ENCODE data around the gene TRAPPC13. TPM values are rescaled to one million over a fixed set of nuclear protein-coding genes. Genes with fewer than 3 reads are reported as not detected.
"Not testable (repeated sequence)": the region's sequence is repeated elsewhere in the genome, so short reads cannot be mapped to it uniquely, and the experiment has no call there.

Gene TRAPPC13
- total RNA-seq, 1 experiment from 2014 or later = 29.6 TPM

DNA sequence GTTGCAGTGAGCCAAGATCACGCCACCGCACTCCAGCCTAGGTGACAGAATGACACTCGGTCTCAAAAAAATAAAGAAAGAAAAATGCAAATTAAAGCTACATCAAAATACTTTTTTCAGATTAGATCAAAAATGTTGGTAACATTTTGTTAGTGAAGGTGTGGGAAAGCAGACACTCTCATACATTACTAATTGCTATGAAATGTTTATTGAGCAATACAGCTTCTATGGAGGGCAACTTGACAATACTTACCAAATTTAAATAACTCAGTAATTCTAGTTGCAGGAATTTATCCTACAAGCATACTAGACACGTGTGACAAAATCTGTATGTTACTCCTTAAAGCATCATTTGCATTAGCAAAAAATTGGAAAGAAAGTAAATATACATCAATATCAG is 4.8 kb upstream of the TRAPPC13 start:
- no peaks in the 10 kb centered on the region for H3K36me3 ChIP-seq (ENCODE audit: insufficient read depth, low read length, poor library complexity, severe bottlenecking)
- ChIA-PET POLR2A (ENCODE audit: low non-redundant PET) (no interaction called here), CTCF (no interaction called here)
- DNase-seq (ENCODE audit: low spot score) = no peak
- H3K9me3 ChIP-seq (ENCODE audit: low read depth, low read length, poor library complexity, severe bottlenecking) = no peaks in the 10 kb centered on the region
- no peak overlapping the region for H3K4me3 ChIP-seq (ENCODE audit: low read depth, low read length, poor library complexity, severe bottlenecking)
- no TSS peak for BruUV-seq (replicated peaks)
- TF ChIP-seq, protein P1, sequence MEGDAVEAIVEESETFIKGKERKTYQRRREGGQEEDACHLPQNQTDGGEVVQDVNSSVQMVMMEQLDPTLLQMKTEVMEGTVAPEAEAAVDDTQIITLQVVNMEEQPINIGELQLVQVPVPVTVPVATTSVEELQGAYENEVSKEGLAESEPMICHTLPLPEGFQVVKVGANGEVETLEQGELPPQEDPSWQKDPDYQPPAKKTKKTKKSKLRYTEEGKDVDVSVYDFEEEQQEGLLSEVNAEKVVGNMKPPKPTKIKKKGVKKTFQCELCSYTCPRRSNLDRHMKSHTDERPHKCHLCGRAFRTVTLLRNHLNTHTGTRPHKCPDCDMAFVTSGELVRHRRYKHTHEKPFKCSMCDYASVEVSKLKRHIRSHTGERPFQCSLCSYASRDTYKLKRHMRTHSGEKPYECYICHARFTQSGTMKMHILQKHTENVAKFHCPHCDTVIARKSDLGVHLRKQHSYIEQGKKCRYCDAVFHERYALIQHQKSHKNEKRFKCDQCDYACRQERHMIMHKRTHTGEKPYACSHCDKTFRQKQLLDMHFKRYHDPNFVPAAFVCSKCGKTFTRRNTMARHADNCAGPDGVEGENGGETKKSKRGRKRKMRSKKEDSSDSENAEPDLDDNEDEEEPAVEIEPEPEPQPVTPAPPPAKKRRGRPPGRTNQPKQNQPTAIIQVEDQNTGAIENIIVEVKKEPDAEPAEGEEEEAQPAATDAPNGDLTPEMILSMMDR (conservative IDR thresholded peaks at IDR 0.05; ENCODE audit: low read depth, low read length) = no peak
- no peak for TF ChIP-seq EZH2 (IDR thresholded peaks at IDR 0.05; ENCODE audit: borderline replicate concordance, low read depth, low read length, poor library complexity, severe bottlenecking)
- no peak overlapping the region for H3K27ac ChIP-seq (ENCODE audit: low read depth, low read length, poor library complexity, severe bottlenecking)
- no peaks in the 10 kb centered on the region for H3K27me3 ChIP-seq (replicated peaks; ENCODE audit: insufficient read depth, low read depth, low read length, poor library complexity)
- peaks cover 12% of the 10 kb centered on the region for H3K4me1 ChIP-seq (ENCODE audit: insufficient read depth, low read length, poor library complexity, severe bottlenecking)
- intact Hi-C loops (cut with micrococcal nuclease; ENCODE audit: unreplicated experiment) = loop anchor here (10.0 kb wide), 1 partner anchor 525 kb away; the partner anchor contains the start of gene SREK1

DNA sequence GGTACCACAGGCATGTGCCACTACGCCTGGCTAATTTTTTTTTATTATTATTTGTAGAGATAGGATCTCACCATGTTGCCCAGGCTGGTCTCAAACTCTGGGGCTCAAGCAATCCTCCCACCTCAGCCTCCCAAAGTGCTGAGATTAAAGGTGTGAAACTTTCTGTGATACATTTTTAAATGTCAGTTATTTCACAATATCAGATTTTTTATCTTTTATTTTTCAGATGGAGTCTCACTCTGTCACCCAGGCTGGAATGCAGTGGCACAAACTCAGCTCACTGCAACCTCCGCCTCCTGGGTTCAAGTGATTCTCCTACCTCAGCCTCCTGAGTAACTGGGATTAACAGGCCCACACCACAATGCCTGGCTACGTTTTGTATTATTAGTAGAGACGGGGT is 2.9 kb upstream of the TRAPPC13 start:
- H3K27me3 ChIP-seq (replicated peaks; ENCODE audit: insufficient read depth, low read depth, low read length, poor library complexity); POLR2A ChIA-PET (ENCODE audit: low non-redundant PET); BruUV-seq (replicated peaks); DNase-seq (ENCODE audit: low spot score); H3K4me3 ChIP-seq (ENCODE audit: low read depth, low read length, poor library complexity, severe bottlenecking); H3K27ac ChIP-seq (ENCODE audit: low read depth, low read length, poor library complexity, severe bottlenecking); H3K36me3 ChIP-seq (ENCODE audit: insufficient read depth, low read length, poor library complexity, severe bottlenecking); H3K9me3 ChIP-seq (ENCODE audit: low read depth, low read length, poor library complexity, severe bottlenecking); CTCF ChIA-PET: not testable (repeated sequence)
- H3K4me1 ChIP-seq (ENCODE audit: insufficient read depth, low read length, poor library complexity, severe bottlenecking) = peaks cover 12% of the 10 kb centered on the region
- intact Hi-C loops (cut with micrococcal nuclease; ENCODE audit: unreplicated experiment) = loop anchor here (10.0 kb wide), 1 partner anchor 523 kb away; the partner anchor contains the start of gene SREK1

DNA sequence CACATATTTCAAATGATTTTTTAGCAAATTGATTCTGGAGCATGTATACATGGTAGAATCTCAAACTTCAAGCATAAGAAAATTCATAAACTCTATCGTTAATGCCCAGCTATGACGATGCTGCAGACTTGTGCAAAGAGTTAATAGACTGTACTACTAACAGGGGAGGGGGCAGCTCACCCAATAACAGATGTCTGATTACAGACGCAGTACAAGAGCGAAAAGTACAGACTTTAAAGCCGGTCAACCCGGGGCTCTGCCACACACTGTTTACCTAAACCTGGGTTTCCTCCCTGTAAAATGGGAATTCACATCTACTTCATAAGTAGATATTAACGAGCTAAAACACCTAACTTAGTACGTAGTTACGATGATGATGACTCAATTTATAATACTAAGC is 1.3 kb upstream of the TRAPPC13 start:
- Histone ChIP-seq H3K4me3 (ENCODE audit: low read depth, low read length, poor library complexity, severe bottlenecking) (peak overlapping the region; percentile 82), H3K27me3 (replicated peaks; ENCODE audit: insufficient read depth, low read depth, low read length, poor library complexity) (no peaks in the 10 kb centered on the region), H3K4me1 (ENCODE audit: insufficient read depth, low read length, poor library complexity, severe bottlenecking) (peaks cover 12% of the 10 kb centered on the region), H3K9me3 (ENCODE audit: low read depth, low read length, poor library complexity, severe bottlenecking) (no peaks in the 10 kb centered on the region), H3K27ac (ENCODE audit: low read depth, low read length, poor library complexity, severe bottlenecking) (peak overlapping the region; percentile 89), H3K36me3 (ENCODE audit: insufficient read depth, low read length, poor library complexity, severe bottlenecking) (no peaks in the 10 kb centered on the region)
- CTCF ChIA-PET = interaction anchor here (0.6 kb wide), 1 partner anchor 303 kb away, joined by 3 read pairs; the partner anchor contains the start of gene ERBIN
- intact Hi-C loops (cut with micrococcal nuclease; ENCODE audit: unreplicated experiment) = loop anchor here (10.0 kb wide), 1 partner anchor 521 kb away; the partner anchor contains the start of gene SREK1
- TF ChIP-seq, protein P1 (conservative IDR thresholded peaks at IDR 0.05; ENCODE audit: low read depth, low read length) = no peak
- no peak for TF ChIP-seq EZH2 (IDR thresholded peaks at IDR 0.05; ENCODE audit: borderline replicate concordance, low read depth, low read length, poor library complexity, severe bottlenecking)
- no peak for DNase-seq (ENCODE audit: low spot score)
- no TSS peak for BruUV-seq (replicated peaks)
- POLR2A ChIA-PET (ENCODE audit: low non-redundant PET) = interaction anchor here (0.9 kb wide), 1 partner anchor 54 kb away, joined by 3 read pairs; no protein-coding TSS in a partner anchor

DNA sequence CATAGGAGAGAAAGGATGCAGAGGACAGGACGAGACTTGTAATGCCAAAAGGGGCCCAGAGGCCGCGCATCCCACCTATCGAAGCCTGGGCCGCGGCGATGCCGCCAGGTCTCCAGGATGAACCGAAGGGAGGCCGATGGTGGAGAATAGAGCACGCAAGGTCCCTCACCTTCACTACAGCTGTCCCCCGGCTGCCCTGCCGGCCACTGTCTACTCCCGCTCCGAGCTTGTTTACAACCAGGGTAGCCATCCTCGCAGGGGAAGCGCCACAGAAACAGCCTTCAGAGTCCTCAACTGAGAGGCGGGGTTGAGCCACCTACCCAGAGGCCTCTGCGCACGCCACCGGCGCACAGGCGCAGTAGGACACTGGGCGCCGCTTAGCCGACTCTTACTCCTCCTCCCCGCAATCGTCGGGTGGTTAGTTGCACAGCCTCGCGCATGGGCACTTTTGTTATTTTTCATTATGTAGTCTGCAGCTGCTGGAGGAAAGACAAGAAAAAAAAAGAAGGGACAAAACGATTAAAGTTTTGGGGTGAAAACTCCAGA is 729 bp upstream of the TRAPPC13 start, which contains the start of gene TRIM23:
TSS of gene TRIM23 (minus strand) at position 309 of the 546 bp plus-strand sequence. CDS start at position 250, 59 bp downstream.
- intact Hi-C loops (cut with micrococcal nuclease; ENCODE audit: unreplicated experiment) = loop anchor here (10.0 kb wide), 1 partner anchor 521 kb away; the partner anchor contains the start of gene SREK1
- POLR2A ChIA-PET (ENCODE audit: low non-redundant PET) = interaction anchor here (0.9 kb wide), 1 partner anchor 54 kb away, joined by 3 read pairs; no protein-coding TSS in a partner anchor
- no TSS peak for BruUV-seq (replicated peaks)

More for the DNA sequence above, 729 bp upstream of the TRAPPC13 start, which contains the start of gene TRIM23:
- H3K27ac ChIP-seq (ENCODE audit: low read depth, low read length, poor library complexity, severe bottlenecking) = peak within 1 kb of the TSS; percentile 89
- H3K27me3 ChIP-seq (replicated peaks; ENCODE audit: insufficient read depth, low read depth, low read length, poor library complexity) = no peaks in the 10 kb centered on the region
- H3K4me3 ChIP-seq (ENCODE audit: low read depth, low read length, poor library complexity, severe bottlenecking) = peak within 1 kb of the TSS; percentile 82
- DNase-seq (ENCODE audit: low spot score) = peak; percentile 96
- no peaks in the 10 kb centered on the region for H3K36me3 ChIP-seq (ENCODE audit: insufficient read depth, low read length, poor library complexity, severe bottlenecking)
- CTCF ChIA-PET = no interaction called here
- H3K4me1 ChIP-seq (ENCODE audit: insufficient read depth, low read length, poor library complexity, severe bottlenecking) = peaks cover 12% of the 10 kb centered on the region
- TF ChIP-seq, protein P1 (conservative IDR thresholded peaks at IDR 0.05; ENCODE audit: low read depth, low read length) = no peak
- no peak for TF ChIP-seq EZH2 (IDR thresholded peaks at IDR 0.05; ENCODE audit: borderline replicate concordance, low read depth, low read length, poor library complexity, severe bottlenecking)
- H3K9me3 ChIP-seq (ENCODE audit: low read depth, low read length, poor library complexity, severe bottlenecking) = no peaks in the 10 kb centered on the region
